SK-N-SH treated with all-trans-retinoic acid at 6 μM for 48 hours (cell line): Measurements from ENCODE around the gene ENPP3.

ENCODE experiments used
- ATAC-seq: fragments of 200-7000 bp; cut with Tn5 transposase; 3 replicates; pipeline ENCODE4 v1.9.1; 2020; ENCODE audit warnings: mild to moderate bottlenecking, moderate library complexity
- ARNTL ChIP-seq: fragments of 450-650 bp; formaldehyde crosslinking; IDR thresholded peaks from 2 replicates; pipeline ENCODE4 v1.5.0; 2020; ENCODE audit warnings: low read depth, mild to moderate bottlenecking, moderate library complexity, borderline replicate concordance
- BACH2 ChIP-seq: fragments of 250-450 bp; sonication (Bioruptor Pico); IDR thresholded peaks from 2 replicates; pipeline ENCODE4 v1.9.0; 2021; ENCODE audit warnings: mild to moderate bottlenecking, borderline replicate concordance
- CSDC2 ChIP-seq: fragments of 250-450 bp; sonication (Bioruptor Pico); IDR thresholded peaks from 2 replicates; pipeline ENCODE4 v1.5.0; 2020; ENCODE audit warnings: mild to moderate bottlenecking, moderate library complexity
- ESRRG ChIP-seq: fragments of 250-450 bp; sonication (Bioruptor Pico); IDR thresholded peaks from 2 replicates; pipeline ENCODE4 v1.6.1; 2021; ENCODE audit warnings: mild to moderate bottlenecking
- GLIS3 ChIP-seq: fragments of 250-450 bp; sonication (Bioruptor Pico); IDR thresholded peaks from 2 replicates; pipeline ENCODE4 v1.5.0; 2020; ENCODE audit warnings: mild to moderate bottlenecking, moderate library complexity
- ISL1 ChIP-seq: fragments of 250-450 bp; sonication (Bioruptor Pico); IDR thresholded peaks from 2 replicates; pipeline ENCODE4 v2.1.2; 2022; ENCODE audit warnings: mild to moderate bottlenecking, moderate library complexity
- OSR1 ChIP-seq: fragments of 250-450 bp; sonication (Bioruptor Pico); IDR thresholded peaks from 2 replicates; pipeline ENCODE4 v1.8.0; 2022; ENCODE audit warnings: moderate library complexity, mild to moderate bottlenecking, inconsistent platforms
- PPARA ChIP-seq: fragments of 250-450 bp; sonication (Bioruptor Pico); IDR thresholded peaks from 2 replicates; pipeline ENCODE4 v1.5.0; 2020; ENCODE audit warnings: mild to moderate bottlenecking, borderline replicate concordance
- RARB ChIP-seq: fragments of 250-450 bp; sonication (Bioruptor Pico); IDR thresholded peaks from 2 replicates; pipeline ENCODE4 v1.8.0; 2021; ENCODE audit warnings: mild to moderate bottlenecking, moderate library complexity
- SNAI2 ChIP-seq: fragments of 250-450 bp; sonication (Bioruptor Pico); IDR thresholded peaks from 2 replicates; pipeline ENCODE4 v1.5.0; 2020; ENCODE audit warnings: mild to moderate bottlenecking, moderate library complexity
- TCF4 ChIP-seq: fragments of 250-450 bp; sonication (Bioruptor Pico); IDR thresholded peaks from 2 replicates; pipeline ENCODE4 v1.8.0; 2021; ENCODE audit warnings: mild to moderate bottlenecking, moderate library complexity, borderline replicate concordance
- TOX ChIP-seq: fragments of 250-450 bp; sonication (Bioruptor Pico); IDR thresholded peaks from 2 replicates; pipeline ENCODE4 v1.8.0; 2021; ENCODE audit warnings: mild to moderate bottlenecking, moderate library complexity, borderline replicate concordance
- ZC3H10 ChIP-seq: fragments of 250-450 bp; sonication (Bioruptor Pico); IDR thresholded peaks from 2 replicates; pipeline ENCODE4 v1.5.1; 2021; ENCODE audit warnings: mild to moderate bottlenecking, moderate library complexity
- ZFP3 ChIP-seq: fragments of 250-450 bp; sonication (Bioruptor Pico); IDR thresholded peaks from 2 replicates; pipeline ENCODE4 v1.5.0; 2020; ENCODE audit warnings: mild to moderate bottlenecking, moderate library complexity
- ZFP30 ChIP-seq: fragments of 450-650 bp; formaldehyde crosslinking; IDR thresholded peaks from 2 replicates; pipeline ENCODE4 v1.5.0; 2022; ENCODE audit warnings: mild to moderate bottlenecking, moderate library complexity
- ZNF70 ChIP-seq: fragments of 450-650 bp; formaldehyde crosslinking; IDR thresholded peaks from 2 replicates; pipeline ENCODE4 v1.5.0; 2020; ENCODE audit warnings: mild to moderate bottlenecking, moderate library complexity
- ZNF8 ChIP-seq: fragments of 450-650 bp; formaldehyde crosslinking; IDR thresholded peaks from 2 replicates; pipeline ENCODE4 v1.5.0; 2020; ENCODE audit warnings: mild to moderate bottlenecking, moderate library complexity
- TF ChIP-seq, protein P1 (sequence below): fragments of 250-450 bp; sonication (Bioruptor Pico); IDR thresholded peaks from 2 replicates; pipeline ENCODE4 v1.5.0; 2020; ENCODE audit warnings: mild to moderate bottlenecking, moderate library complexity
- TF ChIP-seq, protein P2 (sequence below): fragments of 250-450 bp; sonication (Bioruptor Pico); IDR thresholded peaks from 2 replicates; pipeline ENCODE4 v1.8.0; 2021; ENCODE audit warnings: low read depth, mild to moderate bottlenecking, moderate library complexity, borderline replicate concordance
- TF ChIP-seq, protein P3 (sequence below): fragments of 250-450 bp; sonication (Bioruptor Pico); IDR thresholded peaks from 2 replicates; pipeline ENCODE4 v1.5.1; 2020; ENCODE audit warnings: low read depth, mild to moderate bottlenecking, moderate library complexity
- TF ChIP-seq, protein P4 (sequence below): fragments of 250-450 bp; sonication (Bioruptor Pico); IDR thresholded peaks from 2 replicates; pipeline ENCODE4 v1.8.0; 2020; ENCODE audit warnings: mild to moderate bottlenecking, moderate library complexity, borderline replicate concordance
- TF ChIP-seq, protein P5 (sequence below): fragments of 250-450 bp; sonication (Bioruptor Pico); IDR thresholded peaks from 2 replicates; pipeline ENCODE4 v1.5.1; 2021; ENCODE audit warnings: mild to moderate bottlenecking, moderate library complexity

Gene ENPP3

DNA sequence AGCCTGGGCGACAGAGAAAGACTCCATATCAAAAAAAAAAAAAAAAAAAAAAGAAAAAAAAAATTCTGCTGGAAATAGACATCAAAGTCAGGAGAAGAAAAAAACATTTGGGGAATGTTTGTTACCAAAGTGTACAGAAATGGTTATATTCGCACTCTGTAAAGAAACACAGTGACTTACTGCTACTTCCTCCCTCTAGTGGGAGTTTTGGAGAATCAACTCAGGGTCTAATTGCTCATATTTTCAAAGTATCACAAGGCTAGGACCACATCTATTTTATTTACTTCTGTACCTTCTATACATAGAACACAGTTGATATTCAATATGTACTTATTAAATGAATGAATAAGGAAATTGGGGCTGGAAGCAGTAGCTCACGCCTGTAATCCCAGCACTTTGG lies 39.7 kb upstream of the ENPP3 start:
- peak; percentile 81 for ATAC-seq
- TF ChIP-seq, protein P1, sequence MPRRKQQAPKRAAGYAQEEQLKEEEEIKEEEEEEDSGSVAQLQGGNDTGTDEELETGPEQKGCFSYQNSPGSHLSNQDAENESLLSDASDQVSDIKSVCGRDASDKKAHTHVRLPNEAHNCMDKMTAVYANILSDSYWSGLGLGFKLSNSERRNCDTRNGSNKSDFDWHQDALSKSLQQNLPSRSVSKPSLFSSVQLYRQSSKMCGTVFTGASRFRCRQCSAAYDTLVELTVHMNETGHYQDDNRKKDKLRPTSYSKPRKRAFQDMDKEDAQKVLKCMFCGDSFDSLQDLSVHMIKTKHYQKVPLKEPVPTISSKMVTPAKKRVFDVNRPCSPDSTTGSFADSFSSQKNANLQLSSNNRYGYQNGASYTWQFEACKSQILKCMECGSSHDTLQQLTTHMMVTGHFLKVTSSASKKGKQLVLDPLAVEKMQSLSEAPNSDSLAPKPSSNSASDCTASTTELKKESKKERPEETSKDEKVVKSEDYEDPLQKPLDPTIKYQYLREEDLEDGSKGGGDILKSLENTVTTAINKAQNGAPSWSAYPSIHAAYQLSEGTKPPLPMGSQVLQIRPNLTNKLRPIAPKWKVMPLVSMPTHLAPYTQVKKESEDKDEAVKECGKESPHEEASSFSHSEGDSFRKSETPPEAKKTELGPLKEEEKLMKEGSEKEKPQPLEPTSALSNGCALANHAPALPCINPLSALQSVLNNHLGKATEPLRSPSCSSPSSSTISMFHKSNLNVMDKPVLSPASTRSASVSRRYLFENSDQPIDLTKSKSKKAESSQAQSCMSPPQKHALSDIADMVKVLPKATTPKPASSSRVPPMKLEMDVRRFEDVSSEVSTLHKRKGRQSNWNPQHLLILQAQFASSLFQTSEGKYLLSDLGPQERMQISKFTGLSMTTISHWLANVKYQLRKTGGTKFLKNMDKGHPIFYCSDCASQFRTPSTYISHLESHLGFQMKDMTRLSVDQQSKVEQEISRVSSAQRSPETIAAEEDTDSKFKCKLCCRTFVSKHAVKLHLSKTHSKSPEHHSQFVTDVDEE = no peak
- TF ChIP-seq ZFP3 (CRISPR knock-in tag) (no peak), TCF4 (CRISPR knock-in tag) (no peak), GLIS3 (CRISPR knock-in tag) (no peak), PPARA (no peak), TOX (CRISPR knock-in tag) (no peak), ZNF70 (no peak), ARNTL (CRISPR knock-in tag) (no peak), CSDC2 (CRISPR knock-in tag) (no peak)
- TF ChIP-seq, protein P2, sequence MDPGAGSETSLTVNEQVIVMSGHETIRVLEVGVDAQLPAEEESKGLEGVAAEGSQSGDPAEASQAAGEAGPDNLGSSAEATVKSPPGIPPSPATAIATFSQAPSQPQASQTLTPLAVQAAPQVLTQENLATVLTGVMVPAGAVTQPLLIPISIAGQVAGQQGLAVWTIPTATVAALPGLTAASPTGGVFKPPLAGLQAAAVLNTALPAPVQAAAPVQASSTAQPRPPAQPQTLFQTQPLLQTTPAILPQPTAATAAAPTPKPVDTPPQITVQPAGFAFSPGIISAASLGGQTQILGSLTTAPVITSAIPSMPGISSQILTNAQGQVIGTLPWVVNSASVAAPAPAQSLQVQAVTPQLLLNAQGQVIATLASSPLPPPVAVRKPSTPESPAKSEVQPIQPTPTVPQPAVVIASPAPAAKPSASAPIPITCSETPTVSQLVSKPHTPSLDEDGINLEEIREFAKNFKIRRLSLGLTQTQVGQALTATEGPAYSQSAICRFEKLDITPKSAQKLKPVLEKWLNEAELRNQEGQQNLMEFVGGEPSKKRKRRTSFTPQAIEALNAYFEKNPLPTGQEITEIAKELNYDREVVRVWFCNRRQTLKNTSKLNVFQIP = no peak
- TF ChIP-seq, protein P3, sequence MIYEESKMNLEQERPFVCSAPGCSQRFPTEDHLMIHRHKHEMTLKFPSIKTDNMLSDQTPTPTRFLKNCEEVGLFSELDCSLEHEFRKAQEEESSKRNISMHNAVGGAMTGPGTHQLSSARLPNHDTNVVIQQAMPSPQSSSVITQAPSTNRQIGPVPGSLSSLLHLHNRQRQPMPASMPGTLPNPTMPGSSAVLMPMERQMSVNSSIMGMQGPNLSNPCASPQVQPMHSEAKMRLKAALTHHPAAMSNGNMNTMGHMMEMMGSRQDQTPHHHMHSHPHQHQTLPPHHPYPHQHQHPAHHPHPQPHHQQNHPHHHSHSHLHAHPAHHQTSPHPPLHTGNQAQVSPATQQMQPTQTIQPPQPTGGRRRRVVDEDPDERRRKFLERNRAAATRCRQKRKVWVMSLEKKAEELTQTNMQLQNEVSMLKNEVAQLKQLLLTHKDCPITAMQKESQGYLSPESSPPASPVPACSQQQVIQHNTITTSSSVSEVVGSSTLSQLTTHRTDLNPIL (CRISPR knock-in tag) = no peak

DNA sequence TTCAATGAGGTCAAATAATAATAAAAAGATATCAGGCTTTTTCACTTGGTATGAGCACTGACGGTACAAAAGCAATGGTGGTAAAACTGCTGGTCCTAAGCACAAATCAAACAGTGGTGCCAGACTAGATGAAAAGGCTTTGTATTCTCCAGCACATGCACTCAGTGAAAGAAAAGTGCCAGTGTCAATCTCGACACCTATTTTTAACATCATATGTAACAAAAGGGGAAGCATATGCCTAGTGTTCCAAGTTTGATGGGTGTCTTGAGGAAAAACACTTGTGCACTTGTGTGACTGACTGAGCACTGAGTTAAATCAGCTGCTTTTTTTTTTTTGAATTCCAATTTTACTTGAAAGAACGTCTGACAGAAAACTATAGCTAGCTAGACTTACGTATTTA lies 36.4 kb upstream of the ENPP3 start:
- TF ChIP-seq CSDC2 (CRISPR knock-in tag) (no peak), TOX (CRISPR knock-in tag) (no peak), ZNF8 (CRISPR knock-in tag) (no peak)
- ATAC-seq = no peak

DNA sequence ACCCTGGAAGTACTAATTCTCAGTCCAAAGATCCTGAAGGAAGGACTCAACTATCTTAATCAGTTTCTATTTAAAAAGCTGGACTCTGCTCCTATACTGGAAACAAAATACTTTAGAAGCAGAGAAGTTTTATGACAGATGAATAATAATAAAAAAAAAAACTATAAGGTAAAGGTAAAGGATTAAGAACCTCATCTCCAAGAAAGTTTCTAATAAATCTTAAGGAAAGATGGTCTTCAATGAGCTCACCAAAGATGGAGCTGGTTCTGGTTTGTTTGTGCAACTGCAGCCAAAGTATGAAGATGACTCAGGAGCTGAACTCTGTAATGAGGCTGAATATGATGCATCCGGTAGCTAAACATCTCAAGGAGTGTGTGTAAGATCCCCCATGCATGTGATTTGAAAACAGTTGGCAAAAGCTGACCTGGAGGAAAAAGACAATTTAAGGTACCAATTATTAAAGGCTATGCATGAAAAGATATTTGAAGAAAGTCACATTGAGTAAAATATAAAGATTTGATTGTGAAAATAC lies 34.3 kb upstream of the ENPP3 start:
- TF ChIP-seq ZFP3 (CRISPR knock-in tag) (no peak), ARNTL (CRISPR knock-in tag) (no peak), RARB (no peak), ESRRG (CRISPR knock-in tag) (no peak), TCF4 (CRISPR knock-in tag) (no peak), OSR1 (CRISPR knock-in tag) (no peak), ZNF8 (CRISPR knock-in tag) (no peak), BACH2 (CRISPR knock-in tag) (no peak), ZFP30 (CRISPR knock-in tag) (no peak)
- TF ChIP-seq, protein P3 (CRISPR knock-in tag) = no peak

DNA sequence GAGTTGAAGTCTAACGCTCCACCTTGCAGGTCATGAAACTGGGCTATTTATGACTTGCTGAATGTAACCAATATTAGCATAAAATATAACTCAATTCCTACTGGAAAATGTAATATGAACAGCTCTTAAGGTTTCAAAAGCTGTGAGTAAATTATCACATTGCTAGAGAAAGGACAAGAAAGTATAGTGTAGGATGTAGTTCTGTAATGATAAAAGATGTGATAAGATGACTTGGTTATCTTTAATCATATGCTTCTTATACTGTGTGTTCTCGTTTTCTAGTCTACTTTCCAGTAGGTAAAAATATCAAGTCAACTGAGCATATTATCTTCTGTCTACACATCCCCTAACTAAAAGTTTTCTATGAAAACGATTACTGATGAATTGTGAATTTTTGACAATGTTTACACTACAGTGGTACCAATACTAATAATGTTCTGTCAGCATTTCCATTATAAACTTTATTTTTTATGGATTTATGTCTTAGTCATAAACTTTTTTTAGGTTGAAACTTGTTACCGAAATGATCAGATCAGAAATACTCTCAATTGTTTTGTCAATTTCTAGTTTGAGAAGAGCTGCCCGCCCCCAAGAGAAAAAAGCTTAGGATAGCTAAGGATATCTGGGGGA lies 23.7 kb upstream of the ENPP3 start:
- ATAC-seq = no peak
- TF ChIP-seq SNAI2 = no peak
- no peak for TF ChIP-seq RARB
- no peak for TF ChIP-seq CSDC2 (CRISPR knock-in tag)
- no peak for TF ChIP-seq GLIS3 (CRISPR knock-in tag)
- no peak for TF ChIP-seq TOX (CRISPR knock-in tag)
- TF ChIP-seq BACH2 (CRISPR knock-in tag) = no peak
- no peak for TF ChIP-seq ESRRG (CRISPR knock-in tag)
- no peak for TF ChIP-seq TCF4 (CRISPR knock-in tag)
- TF ChIP-seq ZFP3 (CRISPR knock-in tag) = no peak
- no peak for TF ChIP-seq ZC3H10
- TF ChIP-seq ZNF8 (CRISPR knock-in tag) = no peak
- TF ChIP-seq, protein P3 (CRISPR knock-in tag) = no peak
- no peak for TF ChIP-seq ISL1
- TF ChIP-seq OSR1 (CRISPR knock-in tag) = no peak
- TF ChIP-seq ZFP30 (CRISPR knock-in tag) = no peak
- TF ChIP-seq, protein P4, sequence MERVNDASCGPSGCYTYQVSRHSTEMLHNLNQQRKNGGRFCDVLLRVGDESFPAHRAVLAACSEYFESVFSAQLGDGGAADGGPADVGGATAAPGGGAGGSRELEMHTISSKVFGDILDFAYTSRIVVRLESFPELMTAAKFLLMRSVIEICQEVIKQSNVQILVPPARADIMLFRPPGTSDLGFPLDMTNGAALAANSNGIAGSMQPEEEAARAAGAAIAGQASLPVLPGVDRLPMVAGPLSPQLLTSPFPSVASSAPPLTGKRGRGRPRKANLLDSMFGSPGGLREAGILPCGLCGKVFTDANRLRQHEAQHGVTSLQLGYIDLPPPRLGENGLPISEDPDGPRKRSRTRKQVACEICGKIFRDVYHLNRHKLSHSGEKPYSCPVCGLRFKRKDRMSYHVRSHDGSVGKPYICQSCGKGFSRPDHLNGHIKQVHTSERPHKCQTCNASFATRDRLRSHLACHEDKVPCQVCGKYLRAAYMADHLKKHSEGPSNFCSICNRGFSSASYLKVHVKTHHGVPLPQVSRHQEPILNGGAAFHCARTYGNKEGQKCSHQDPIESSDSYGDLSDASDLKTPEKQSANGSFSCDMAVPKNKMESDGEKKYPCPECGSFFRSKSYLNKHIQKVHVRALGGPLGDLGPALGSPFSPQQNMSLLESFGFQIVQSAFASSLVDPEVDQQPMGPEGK (CRISPR knock-in tag) = no peak
- TF ChIP-seq, protein P5, sequence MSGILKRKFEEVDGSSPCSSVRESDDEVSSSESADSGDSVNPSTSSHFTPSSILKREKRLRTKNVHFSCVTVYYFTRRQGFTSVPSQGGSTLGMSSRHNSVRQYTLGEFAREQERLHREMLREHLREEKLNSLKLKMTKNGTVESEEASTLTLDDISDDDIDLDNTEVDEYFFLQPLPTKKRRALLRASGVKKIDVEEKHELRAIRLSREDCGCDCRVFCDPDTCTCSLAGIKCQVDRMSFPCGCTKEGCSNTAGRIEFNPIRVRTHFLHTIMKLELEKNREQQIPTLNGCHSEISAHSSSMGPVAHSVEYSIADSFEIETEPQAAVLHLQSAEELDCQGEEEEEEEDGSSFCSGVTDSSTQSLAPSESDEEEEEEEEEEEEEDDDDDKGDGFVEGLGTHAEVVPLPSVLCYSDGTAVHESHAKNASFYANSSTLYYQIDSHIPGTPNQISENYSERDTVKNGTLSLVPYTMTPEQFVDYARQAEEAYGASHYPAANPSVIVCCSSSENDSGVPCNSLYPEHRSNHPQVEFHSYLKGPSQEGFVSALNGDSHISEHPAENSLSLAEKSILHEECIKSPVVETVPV (CRISPR knock-in tag) = no peak
- TF ChIP-seq, all 23 proteins: peak for 0

More for the DNA sequence above, 34.3 kb upstream of the ENPP3 start:
- ATAC-seq = peak; percentile 91
